ENCODE measurements around the gene DAP3. TPM values are rescaled to one million over a fixed set of nuclear protein-coding genes. Genes with fewer than 3 reads are reported as not detected.
"Not testable (repeated sequence)": the region's sequence is repeated elsewhere in the genome, so short reads cannot be mapped to it uniquely, and the experiment has no call there.

Gene DAP3
- 91.2 TPM for total RNA-seq
- long read RNA-seq, transcript DAP3-202 (13 exons, 2,089 nt) = major isoform, 46 of 84 reads
- long read RNA-seq, transcript DAP3-201 (13 exons, 1,649 nt) = minor isoform, 9 of 84 reads
- long read RNA-seq, partial matches to known transcripts = 7 of 84 reads
- long read RNA-seq, other reads (novel, unspliced or antisense) = 20 of 84 reads

GRCh38 chr1:155689081-155689607 is at the start of gene DAP3:
TSS of gene DAP3 (plus strand) at chr1:155689091. CDS start at chr1:155709780, 20,689 bp downstream.
- intact Hi-C loops (cut with DNase I); DNase-seq (ENCODE audit: low spot score): not testable (repeated sequence)

- no peak for DNase-seq (ENCODE audit: low spot score)
- intact Hi-C loops (cut with DNase I) = no loop called here
Measured at GRCh38 chr1:155640367-155640766, 48.5 kb upstream of the DAP3 start.

- intact Hi-C loops (cut with DNase I); DNase-seq (ENCODE audit: low spot score): not testable (repeated sequence)
Measured at GRCh38 chr1:155642559-155643180, 46.2 kb upstream of the DAP3 start.

GRCh38 chr1:155643230-155643629 is 45.7 kb upstream of the DAP3 start:
- intact Hi-C loops (cut with DNase I) = no loop called here
- no peak for DNase-seq (ENCODE audit: low spot score)

GRCh38 chr1:155645034-155645598 is 43.8 kb upstream of the DAP3 start:
- intact Hi-C loops (cut with DNase I) = no loop called here
- DNase-seq (ENCODE audit: low spot score) = no peak

DNA sequence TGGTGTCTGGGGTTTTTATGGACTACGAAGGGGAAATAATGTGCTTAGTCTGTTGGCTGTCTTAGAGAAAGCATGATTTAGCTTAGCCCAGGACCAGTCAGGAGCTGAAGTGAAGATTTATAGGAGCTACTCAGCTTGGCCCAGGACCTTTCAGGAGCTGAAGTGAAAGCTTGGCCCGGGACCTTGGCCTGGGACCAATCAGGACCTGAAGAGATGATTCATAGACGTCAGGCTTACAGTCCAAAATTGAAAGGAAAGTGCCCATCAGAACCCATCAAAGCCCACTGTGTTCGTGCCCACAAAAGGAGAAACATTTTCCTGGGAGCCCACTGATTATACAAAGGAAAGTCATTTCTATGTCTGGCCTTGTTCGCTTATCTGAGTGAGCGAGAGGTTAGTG is 43.2 kb upstream of the DAP3 start:
- intact Hi-C loops (cut with DNase I) = no loop called here
- no peak for DNase-seq (ENCODE audit: low spot score)

DNA sequence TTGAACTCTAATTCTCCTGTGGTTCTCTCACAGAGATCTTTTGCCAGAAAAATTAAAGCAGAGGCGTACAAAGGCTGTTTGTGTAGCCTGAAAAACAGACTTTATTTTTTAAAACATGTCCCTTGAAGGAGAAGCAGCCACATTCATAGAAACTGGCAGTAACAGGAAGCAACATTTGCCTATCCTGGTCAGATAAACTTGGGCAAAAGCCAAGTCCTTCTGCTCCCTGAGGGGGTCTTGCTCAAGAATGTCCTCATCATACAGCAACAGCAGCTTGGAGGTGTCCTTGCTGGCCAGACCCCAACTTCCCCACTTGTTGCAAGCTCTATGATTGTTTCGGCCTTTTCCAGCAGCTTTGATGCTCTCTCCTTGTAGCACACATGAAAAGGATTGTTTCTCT is 42.6 kb upstream of the DAP3 start:
- intact Hi-C loops (cut with DNase I) = no loop called here
- no peak for DNase-seq (ENCODE audit: low spot score)

GRCh38 chr1:155648207-155649147 is 40.4 kb upstream of the DAP3 start:
- intact Hi-C loops (cut with DNase I) = no loop called here
- DNase-seq (ENCODE audit: low spot score) = no peak

GRCh38 chr1:155649676-155650075 is 39.2 kb upstream of the DAP3 start:
- intact Hi-C loops (cut with DNase I) = no loop called here
- DNase-seq (ENCODE audit: low spot score) = no peak

- intact Hi-C loops (cut with DNase I) = no loop called here
- DNase-seq (ENCODE audit: low spot score) = no peak
Measured at GRCh38 chr1:155650231-155650757, 38.6 kb upstream of the DAP3 start.

- intact Hi-C loops (cut with DNase I) = no loop called here
- no peak for DNase-seq (ENCODE audit: low spot score)
Measured at GRCh38 chr1:155651861-155652661, 36.8 kb upstream of the DAP3 start.

- intact Hi-C loops (cut with DNase I) = no loop called here
- DNase-seq (ENCODE audit: low spot score) = no peak
Measured at GRCh38 chr1:155652951-155653350, 35.9 kb upstream of the DAP3 start.

- intact Hi-C loops (cut with DNase I) = no loop called here
- no peak for DNase-seq (ENCODE audit: low spot score)
Measured at GRCh38 chr1:155657463-155657862, 31.4 kb upstream of the DAP3 start.

DNA sequence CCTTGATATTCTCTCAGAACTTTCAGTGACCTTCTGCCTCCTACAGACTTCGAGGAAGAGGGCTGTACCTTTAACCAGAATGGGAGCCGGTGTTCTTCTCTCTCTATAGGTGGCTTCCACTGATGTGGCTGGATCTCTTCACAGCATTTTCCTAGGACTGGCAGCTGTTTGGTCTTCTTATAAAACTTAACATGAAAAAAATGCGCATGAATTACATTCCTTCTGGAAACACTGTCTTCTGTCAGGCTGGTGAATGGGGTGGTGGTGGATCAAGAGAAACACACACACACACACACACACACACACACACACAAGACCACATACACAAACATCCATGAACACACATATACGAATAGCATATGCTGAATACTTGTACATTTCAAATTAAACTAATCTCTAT is 27.7 kb upstream of the DAP3 start:
- intact Hi-C loops (cut with DNase I); DNase-seq (ENCODE audit: low spot score): not testable (repeated sequence)

GRCh38 chr1:155669233-155670162 is 19.4 kb upstream of the DAP3 start:
- intact Hi-C loops (cut with DNase I) = no loop called here
- no peak for DNase-seq (ENCODE audit: low spot score)

DNA sequence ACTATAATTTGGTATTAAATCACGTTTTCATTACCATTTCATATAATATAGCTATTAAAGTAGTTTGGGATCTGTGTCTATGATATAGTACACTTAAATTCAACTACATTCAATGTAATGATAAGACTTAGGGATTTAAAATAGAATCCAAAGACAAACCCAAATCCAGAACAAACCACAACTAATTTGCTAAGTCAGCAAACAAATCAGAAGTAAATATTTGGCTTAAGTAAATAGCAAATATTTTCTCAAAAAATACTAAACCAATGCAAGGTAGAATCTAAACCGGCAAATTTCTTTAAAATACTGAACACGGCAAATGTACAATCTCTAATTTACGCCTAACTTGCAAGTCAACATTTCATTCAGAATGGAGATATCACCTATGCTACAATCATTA is 17.1 kb upstream of the DAP3 start:
- intact Hi-C loops (cut with DNase I) = no loop called here
- DNase-seq (ENCODE audit: low spot score) = no peak

- DNase-seq (ENCODE audit: low spot score) = no peak
- intact Hi-C loops (cut with DNase I) = no loop called here
Measured at GRCh38 chr1:155673003-155673402, 15.9 kb upstream of the DAP3 start.

GRCh38 chr1:155678027-155678426 is 10.9 kb upstream of the DAP3 start:
- no peak for DNase-seq (ENCODE audit: low spot score)
- intact Hi-C loops (cut with DNase I) = no loop called here

Measured in cardiac septum (tissue), 1 donor.